Uterus (tissue), 2 donors: ENCODE data around the gene RTP5.

Experiments used
- POLR2A ChIP-seq, 2 donors: fragments of 450-650 bp; IDR thresholded peaks; one replicate each; pipeline ENCODE4 v1.6.1; 2016; ENCODE audit warnings: antibody characterized with exemption in 2 of 2, mild to moderate bottlenecking in 1 of 2, moderate library complexity in 1 of 2
- TF ChIP-seq, protein P1 (sequence below), 4 experiments: fragments of 200-600 bp in 2 of 4; fragments of 450-650 bp in 2 of 4; sonication (generic) in 2 of 4; IDR thresholded peaks; one replicate each; pipeline ENCODE4 v1.5.1; 2016 to 2019; ENCODE audit warnings: antibody characterized with exemption in 4 of 4, mild to moderate bottlenecking in 2 of 4, moderate library complexity in 1 of 4

DNA sequence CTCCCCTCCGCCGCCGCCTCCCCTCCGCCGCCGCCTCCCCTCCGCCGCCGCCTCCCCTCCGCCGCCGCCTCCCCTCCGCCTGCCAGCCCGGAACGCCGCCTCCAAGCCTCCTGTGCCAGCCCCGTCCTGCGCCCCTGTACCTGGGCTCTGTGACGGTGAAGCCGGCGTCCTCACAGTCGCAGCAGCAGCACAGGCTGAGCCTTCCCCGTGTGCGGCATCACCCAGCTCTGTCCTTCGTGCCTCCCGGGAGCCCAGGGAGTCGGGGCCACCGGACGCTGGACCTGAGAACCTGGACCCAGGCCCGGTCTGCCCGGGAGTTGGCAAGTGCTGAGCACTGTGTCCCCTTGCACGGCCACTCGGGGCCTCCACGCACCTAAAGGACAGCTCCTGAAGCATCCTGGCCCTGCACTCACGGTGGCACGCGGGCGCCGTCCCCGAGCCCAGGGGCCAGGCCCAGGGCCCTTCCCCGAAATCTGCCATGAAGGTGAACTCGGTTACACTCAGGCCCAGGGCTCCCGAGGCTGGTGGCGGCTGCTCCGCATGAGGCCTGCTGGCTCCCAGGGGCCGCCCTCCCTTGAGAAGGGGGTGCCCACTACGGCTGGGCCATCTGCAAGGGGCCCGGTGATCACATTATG, 32.9 kb downstream of the RTP5 start:
- TF ChIP-seq, protein P1, sequence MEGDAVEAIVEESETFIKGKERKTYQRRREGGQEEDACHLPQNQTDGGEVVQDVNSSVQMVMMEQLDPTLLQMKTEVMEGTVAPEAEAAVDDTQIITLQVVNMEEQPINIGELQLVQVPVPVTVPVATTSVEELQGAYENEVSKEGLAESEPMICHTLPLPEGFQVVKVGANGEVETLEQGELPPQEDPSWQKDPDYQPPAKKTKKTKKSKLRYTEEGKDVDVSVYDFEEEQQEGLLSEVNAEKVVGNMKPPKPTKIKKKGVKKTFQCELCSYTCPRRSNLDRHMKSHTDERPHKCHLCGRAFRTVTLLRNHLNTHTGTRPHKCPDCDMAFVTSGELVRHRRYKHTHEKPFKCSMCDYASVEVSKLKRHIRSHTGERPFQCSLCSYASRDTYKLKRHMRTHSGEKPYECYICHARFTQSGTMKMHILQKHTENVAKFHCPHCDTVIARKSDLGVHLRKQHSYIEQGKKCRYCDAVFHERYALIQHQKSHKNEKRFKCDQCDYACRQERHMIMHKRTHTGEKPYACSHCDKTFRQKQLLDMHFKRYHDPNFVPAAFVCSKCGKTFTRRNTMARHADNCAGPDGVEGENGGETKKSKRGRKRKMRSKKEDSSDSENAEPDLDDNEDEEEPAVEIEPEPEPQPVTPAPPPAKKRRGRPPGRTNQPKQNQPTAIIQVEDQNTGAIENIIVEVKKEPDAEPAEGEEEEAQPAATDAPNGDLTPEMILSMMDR (IDR thresholded peaks at IDR 0.05) = no peak
- no peak for TF ChIP-seq POLR2A (IDR thresholded peaks at IDR 0.05)
